Measurements from ENCODE around the gene GSTK1.

Gene GSTK1

DNA sequence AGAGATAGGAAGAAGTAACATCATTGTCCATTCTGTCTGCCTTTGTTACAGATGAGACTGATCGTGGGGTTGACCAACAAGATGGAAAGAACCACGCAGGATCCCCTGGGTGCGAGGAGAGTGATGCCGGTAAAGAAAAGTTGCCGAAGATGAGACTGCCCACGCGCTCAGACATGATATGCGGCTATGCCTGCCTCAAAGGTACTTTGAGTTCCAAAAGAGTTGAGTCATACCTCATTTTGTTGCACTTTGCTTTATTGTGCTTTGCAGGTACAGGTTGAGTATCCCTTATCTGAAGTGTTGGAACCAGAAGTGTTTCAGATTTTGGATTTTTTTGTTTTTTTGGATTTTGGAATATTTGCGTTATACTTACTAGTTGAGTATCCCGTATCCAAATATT, 40.5 kb downstream of the GSTK1 start:
- no peak for DNase-seq (ENCODE audit: extremely low read depth, insufficient read length)
- Histone ChIP-seq H3K36me3 (ENCODE audit: control insufficient read depth, insufficient read depth, low read length) (peaks cover 35% of the 10 kb centered on the region), H3K4me3 (replicated peaks; ENCODE audit: low read depth, low read length) (no peak overlapping the region), H3K27me3 (replicated peaks; ENCODE audit: control insufficient read depth, insufficient read depth, low read length) (no peaks in the 10 kb centered on the region)
- TF ChIP-seq, protein P1, sequence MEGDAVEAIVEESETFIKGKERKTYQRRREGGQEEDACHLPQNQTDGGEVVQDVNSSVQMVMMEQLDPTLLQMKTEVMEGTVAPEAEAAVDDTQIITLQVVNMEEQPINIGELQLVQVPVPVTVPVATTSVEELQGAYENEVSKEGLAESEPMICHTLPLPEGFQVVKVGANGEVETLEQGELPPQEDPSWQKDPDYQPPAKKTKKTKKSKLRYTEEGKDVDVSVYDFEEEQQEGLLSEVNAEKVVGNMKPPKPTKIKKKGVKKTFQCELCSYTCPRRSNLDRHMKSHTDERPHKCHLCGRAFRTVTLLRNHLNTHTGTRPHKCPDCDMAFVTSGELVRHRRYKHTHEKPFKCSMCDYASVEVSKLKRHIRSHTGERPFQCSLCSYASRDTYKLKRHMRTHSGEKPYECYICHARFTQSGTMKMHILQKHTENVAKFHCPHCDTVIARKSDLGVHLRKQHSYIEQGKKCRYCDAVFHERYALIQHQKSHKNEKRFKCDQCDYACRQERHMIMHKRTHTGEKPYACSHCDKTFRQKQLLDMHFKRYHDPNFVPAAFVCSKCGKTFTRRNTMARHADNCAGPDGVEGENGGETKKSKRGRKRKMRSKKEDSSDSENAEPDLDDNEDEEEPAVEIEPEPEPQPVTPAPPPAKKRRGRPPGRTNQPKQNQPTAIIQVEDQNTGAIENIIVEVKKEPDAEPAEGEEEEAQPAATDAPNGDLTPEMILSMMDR (IDR thresholded peaks at IDR 0.05; ENCODE audit: insufficient read depth, low read length, poor library complexity, severe bottlenecking) = no peak

DNA sequence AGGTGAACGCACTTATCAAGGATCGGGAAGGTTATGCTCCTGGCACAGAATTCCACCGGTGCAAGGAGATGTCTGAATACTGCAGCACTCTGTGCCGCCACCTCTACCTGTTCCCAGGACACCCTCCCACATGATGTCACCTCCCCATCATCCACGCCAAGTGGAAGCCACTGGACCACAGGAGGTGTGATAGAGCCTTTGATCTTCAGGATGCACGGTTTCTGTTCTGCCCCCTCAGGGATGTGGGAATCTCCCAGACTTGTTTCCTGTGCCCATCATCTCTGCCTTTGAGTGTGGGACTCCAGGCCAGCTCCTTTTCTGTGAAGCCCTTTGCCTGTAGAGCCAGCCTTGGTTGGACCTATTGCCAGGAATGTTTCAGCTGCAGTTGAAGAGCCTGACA, 41.7 kb downstream of the GSTK1 start:
- no peak for DNase-seq (ENCODE audit: extremely low read depth, insufficient read length)
- Histone ChIP-seq H3K36me3 (ENCODE audit: control insufficient read depth, insufficient read depth, low read length) (peaks cover 35% of the 10 kb centered on the region), H3K27me3 (replicated peaks; ENCODE audit: control insufficient read depth, insufficient read depth, low read length) (no peaks in the 10 kb centered on the region), H3K4me3 (replicated peaks; ENCODE audit: low read depth, low read length) (no peak overlapping the region)
- TF ChIP-seq, protein P1 (IDR thresholded peaks at IDR 0.05; ENCODE audit: insufficient read depth, low read length, poor library complexity, severe bottlenecking) = no peak

DNA sequence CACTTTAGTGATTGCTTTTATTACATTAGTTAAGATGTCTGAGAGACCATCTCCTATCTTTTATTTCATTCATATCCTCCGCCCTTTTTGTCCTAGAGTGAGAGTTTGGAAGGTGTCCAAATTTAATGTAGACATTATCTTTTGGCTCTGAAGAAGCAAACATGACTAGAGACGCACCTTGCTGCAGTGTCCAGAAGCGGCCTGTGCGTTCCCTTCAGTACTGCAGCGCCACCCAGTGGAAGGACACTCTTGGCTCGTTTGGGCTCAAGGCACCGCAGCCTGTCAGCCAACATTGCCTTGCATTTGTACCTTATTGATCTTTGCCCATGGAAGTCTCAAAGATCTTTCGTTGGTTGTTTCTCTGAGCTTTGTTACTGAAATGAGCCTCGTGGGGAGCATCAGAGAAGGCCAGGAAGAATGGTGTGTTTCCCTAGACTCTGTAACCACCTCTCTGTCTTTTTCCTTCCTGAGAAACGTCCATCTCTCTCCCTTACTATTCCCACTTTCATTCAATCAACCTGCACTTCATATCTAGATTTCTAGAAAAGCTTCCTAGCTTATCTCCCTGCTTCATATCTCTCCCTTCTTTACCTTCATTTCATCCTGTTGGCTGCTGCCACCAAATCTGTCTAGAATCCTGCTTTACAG, 42.3 kb downstream of the GSTK1 start:
- no peak overlapping the region for H3K4me3 ChIP-seq (replicated peaks; ENCODE audit: low read depth, low read length)

DNA sequence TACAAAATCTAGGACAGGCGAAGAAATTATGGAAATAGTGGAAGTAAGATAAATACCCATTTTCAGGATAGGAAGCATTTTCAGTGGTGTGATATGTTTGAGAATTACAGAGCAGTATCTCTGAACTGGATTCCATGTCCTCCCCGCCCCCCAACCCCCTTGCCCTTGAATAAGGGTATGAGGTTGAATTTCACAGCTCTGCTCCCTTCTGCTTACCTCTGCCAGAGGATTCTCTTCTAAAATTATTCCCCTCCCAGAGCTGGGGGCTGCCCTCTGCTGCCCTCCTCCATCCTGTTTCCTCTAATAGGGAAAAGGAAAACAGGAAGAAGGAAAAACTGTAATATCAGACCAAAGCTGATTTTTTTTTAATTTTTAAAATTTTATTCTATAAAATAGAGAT, 45.4 kb downstream of the GSTK1 start:
- Histone ChIP-seq H3K36me3 (ENCODE audit: control insufficient read depth, insufficient read depth, low read length) (peaks cover 20% of the 10 kb centered on the region), H3K4me3 (replicated peaks; ENCODE audit: low read depth, low read length) (no peak overlapping the region)
- TF ChIP-seq, protein P1 (IDR thresholded peaks at IDR 0.05; ENCODE audit: insufficient read depth, low read length, poor library complexity, severe bottlenecking) = no peak

More for the DNA sequence above, 42.3 kb downstream of the GSTK1 start:
- Histone ChIP-seq H3K36me3 (ENCODE audit: control insufficient read depth, insufficient read depth, low read length) (peaks cover 31% of the 10 kb centered on the region), H3K27me3 (replicated peaks; ENCODE audit: control insufficient read depth, insufficient read depth, low read length) (no peaks in the 10 kb centered on the region)
- TF ChIP-seq, protein P1 (IDR thresholded peaks at IDR 0.05; ENCODE audit: insufficient read depth, low read length, poor library complexity, severe bottlenecking) = peak; percentile 45
- no peak for DNase-seq (ENCODE audit: extremely low read depth, insufficient read length)

DNA sequence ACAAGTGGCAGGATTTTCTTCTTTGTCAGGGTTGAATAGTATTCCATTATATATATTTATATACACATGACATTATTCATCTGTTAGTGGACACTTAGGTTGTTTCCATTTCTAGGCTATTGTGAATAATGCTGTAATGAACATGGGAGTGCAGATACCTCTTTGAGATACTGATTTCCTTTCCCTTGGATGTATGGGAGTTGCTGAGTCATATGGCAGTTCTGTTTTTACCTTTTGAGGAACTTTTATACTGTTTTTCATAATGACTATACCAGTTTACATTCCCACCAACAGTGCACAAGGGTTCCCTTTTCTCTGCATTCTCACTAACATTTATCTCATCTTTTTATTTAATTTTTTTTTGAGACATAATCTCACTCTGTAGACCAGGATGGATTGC, 50.9 kb downstream of the GSTK1 start:
- TF ChIP-seq, protein P1 (IDR thresholded peaks at IDR 0.05; ENCODE audit: insufficient read depth, low read length, poor library complexity, severe bottlenecking) = no peak
- H3K4me3 ChIP-seq (replicated peaks; ENCODE audit: low read depth, low read length) = no peak overlapping the region
- no peaks in the 10 kb centered on the region; the same call in 1 of the 2 replicates for H3K27me3 ChIP-seq (replicated peaks; ENCODE audit: control insufficient read depth, insufficient read depth, low read length)
- no peaks in the 10 kb centered on the region; the same call in 1 of the 2 replicates for H3K36me3 ChIP-seq (ENCODE audit: control insufficient read depth, insufficient read depth, low read length)
- DNase-seq (ENCODE audit: extremely low read depth, insufficient read length) = no peak

More for the DNA sequence above, 45.4 kb downstream of the GSTK1 start:
- H3K27me3 ChIP-seq (replicated peaks; ENCODE audit: control insufficient read depth, insufficient read depth, low read length) = no peaks in the 10 kb centered on the region
- DNase-seq (ENCODE audit: extremely low read depth, insufficient read length) = no peak

Data from GM06990 (cell line).